GM18498 (cell line): ENCODE results near the gene NAV1.
"Not testable (repeated sequence)": the region's sequence is repeated elsewhere in the genome, so short reads cannot be mapped to it uniquely, and the experiment has no call there.

ENCODE experiments used
- ATAC-seq: cut with Tn5 transposase; IDR thresholded peaks from one replicate; pipeline ENCODE4 v1.9.1; 2021; ENCODE audit warnings: mild to moderate bottlenecking, moderate library complexity; ENCODE audit not compliant: unreplicated experiment

Gene NAV1, protein sequence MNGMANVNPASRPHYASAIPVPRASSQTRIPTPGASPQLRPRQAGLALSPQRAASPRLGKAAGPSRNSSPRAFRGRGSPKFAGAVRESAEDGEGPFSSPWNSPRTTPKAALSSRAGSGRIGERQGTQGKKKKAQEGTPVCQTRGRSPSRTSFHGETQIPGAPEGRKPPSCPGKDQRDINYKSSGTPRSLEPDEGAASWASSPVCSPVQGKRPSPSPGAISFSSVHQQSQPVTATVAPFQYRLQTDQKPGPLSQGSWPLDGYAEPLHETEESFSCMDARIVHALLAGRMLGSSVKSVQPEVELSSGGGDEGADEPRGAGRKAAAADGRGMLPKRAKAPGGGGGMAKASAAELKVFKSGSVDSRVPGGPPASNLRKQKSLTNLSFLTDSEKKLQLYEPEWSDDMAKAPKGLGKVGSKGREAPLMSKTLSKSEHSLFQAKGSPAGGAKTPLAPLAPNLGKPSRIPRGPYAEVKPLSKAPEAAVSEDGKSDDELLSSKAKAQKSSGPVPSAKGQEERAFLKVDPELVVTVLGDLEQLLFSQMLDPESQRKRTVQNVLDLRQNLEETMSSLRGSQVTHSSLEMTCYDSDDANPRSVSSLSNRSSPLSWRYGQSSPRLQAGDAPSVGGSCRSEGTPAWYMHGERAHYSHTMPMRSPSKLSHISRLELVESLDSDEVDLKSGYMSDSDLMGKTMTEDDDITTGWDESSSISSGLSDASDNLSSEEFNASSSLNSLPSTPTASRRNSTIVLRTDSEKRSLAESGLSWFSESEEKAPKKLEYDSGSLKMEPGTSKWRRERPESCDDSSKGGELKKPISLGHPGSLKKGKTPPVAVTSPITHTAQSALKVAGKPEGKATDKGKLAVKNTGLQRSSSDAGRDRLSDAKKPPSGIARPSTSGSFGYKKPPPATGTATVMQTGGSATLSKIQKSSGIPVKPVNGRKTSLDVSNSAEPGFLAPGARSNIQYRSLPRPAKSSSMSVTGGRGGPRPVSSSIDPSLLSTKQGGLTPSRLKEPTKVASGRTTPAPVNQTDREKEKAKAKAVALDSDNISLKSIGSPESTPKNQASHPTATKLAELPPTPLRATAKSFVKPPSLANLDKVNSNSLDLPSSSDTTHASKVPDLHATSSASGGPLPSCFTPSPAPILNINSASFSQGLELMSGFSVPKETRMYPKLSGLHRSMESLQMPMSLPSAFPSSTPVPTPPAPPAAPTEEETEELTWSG (N-terminal part only)

DNA sequence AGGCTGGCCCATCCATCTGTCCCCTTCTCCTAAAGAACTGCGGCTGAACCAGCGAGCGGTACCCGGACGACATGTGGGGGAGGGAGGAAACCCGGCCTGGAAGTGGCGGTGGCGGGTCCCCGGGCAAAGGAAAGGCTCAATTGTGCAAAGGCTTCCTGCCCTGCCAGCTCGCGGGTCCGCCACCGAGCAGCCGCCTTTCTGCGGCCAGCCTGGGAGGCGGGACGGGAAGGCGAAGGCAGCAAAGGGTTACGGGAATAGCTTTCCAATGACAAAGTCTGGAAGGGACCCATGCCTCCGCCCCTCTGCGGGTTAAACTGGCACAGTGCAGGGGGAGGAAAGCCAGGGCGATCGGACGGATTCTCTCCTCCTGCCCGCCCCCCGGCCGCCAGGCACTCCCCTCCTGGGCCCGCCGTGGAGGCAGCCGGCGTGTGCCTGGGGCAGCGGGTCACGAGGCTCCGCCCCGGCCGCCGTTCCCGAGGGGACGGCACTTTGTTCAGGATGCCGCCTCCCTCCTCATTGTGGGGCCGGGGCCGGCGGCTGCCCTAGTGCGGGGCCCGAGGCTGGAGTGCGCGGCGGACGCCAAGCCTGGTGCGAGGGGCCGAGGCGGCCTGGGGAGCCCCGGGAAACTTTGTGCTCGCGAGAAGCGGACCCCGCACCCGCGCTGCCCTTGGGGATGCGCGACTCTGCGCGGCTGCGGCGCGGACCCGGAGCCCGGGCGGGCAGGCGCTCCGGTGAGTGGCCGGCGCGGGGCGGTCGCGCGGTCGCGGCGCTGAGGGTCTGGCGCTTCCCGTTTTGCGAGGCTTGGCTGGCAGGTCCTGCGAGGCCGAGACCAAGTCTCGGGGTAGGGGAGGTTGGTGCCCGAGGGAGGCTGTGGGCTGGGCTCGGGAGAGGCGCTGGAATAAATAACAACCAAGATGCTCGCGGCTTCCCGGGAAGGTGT lies at the start of gene NAV1:
Gene NAV1 (plus strand): TSS at position 516 of the 940 bp plus-strand sequence. CDS start 83,758 bp downstream, outside the sequence.
- ATAC-seq = no peak

DNA sequence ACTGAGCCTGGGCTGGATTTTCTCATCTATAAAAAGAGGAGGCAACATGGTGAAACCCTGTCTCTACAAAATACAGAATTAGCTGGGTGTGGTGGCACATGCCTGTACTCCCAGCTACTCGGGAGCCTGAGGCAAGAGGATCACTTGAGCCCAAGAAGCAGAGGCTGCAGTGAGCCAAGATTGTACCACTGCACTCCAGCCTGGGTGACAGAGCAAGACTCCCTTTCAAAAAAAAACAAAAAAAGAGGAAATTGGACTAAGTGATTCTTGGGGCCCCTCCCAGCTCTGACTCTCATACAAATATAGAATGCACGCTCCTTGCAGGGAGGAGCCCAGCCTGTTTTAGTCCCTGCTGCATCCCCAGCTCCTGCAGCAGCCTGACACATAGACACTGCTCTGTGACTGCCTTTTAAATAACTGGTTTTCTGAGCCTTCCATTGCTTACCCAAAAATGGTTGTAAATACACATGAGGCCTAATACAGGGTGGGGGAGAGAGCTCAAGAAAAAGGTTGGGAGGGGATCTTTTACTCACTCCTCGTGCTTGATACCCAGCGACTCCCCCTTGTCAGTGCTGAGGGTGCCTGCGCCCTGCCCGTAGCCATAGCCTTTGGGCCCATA lies 49.2 kb upstream of the NAV1 start:
- no peak for ATAC-seq

DNA sequence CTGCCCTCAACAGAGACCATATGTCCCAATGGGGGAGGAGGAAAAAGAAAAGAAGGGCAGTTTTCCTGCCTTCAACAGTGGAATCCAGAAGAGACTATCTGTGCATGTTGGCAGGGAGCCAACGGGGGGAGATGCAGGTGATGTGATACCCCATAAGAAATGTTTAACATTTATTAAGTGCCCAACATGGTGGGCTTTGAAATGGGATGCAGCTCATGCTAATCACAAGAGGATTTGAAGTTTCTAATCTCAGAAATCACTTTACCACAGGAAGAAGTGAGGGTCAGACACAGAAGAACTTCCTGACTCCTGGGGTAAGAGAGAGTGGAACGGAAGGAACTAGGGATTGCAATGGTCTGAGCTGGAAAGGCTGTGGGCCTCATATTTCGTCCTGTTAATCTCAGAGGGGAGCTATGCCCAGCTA lies 48.2 kb upstream of the NAV1 start:
- no peak for ATAC-seq

DNA sequence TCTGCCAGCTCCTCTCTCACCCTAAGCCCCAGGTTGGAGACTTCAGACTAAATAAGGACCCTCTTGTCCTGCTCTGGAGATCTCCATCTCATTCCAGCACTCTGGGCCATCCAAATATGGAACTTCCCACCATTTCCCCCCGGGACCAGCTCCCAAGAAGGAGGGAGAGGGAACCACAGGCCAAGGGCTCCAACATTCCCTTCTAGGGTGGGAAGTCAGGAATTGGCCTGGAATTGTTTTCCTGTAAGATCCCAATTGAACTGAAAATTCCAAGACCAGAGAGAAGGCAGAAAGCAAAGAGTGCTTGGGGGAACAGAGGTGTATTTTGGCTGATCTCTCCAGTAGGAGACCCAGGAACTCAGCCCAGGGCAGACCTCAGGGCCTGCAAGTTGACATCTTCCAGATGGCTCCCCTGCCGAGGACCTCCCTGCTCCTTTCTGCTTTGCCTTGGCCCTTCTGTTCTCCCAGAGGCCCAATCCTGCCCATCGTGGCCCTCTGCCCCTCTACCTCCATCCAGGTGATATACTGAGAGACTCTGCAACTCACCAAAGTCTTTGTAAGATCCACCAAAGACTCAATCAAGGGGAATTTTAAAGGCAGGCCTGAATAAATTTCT lies 46.9 kb upstream of the NAV1 start:
- no peak for ATAC-seq

DNA sequence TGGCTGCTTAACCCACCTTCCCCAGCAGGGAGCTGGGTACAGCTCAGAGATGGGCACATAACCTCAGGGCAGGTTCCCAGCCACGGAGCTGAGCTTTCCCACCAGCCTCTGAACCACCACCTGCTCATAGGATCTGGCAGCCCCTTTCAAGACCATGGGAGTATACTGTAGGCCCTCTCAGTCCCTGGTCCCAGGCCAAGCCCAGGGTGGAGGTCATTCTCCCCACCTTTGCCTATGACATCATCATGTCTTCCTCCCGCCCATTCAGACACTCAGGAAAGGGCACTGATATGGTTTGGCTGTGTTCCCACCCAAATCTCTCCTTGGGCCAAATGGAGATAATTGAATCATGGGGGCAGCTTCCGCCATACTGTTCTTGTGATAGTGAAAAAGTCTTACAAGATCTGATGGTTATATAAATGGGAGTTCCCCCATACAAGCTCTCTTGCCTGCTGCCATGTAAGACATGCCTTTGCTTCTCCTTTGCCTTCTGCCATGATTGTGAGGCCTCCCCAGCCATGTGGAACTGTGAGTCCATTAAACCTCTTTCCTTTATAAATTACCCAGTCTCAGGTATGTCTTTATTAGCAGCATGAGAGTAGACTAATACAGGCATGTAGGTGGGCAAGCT lies 45.8 kb upstream of the NAV1 start:
- not testable (repeated sequence) for ATAC-seq

DNA sequence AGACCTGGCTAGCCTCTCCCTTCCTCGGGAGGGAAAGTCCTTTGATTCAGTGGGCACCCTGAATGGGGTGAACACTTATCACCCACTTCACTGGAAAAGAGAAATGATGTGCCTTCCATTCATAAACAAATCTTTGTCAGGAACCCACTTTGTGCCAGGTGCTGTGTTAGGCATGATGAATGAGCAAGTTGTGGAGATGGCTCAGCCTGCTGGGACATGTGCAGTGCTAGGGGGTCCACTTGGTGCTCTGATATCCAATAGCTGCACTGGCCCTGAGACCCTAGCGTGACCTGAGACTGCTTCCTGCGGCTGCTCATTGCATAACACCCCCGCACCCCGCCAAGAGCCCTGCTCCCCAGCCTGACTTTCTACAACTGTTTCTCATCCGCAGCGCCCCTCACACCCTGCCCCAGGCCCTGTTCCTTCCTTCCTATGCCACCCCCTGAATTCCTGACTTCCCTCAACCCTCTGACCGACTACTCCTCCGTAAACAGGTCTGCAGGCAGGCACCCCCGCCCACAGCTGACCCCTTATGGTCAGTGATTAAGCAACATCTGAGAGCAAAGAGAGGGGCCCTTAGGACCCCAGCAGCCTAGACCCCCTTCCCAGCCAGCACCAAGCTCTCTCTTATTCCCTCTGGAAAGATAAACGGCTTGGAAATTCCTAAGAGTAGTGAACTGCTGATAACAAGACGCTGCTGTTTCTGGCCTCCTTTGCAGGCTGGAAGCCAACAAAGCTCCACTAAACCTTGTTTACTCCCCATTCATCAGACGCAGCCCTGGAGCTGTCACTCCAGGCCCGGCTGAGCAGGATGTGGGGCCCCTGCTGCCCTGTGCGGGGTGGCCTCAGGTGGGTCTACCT lies 44.9 kb upstream of the NAV1 start:
- no peak for ATAC-seq

DNA sequence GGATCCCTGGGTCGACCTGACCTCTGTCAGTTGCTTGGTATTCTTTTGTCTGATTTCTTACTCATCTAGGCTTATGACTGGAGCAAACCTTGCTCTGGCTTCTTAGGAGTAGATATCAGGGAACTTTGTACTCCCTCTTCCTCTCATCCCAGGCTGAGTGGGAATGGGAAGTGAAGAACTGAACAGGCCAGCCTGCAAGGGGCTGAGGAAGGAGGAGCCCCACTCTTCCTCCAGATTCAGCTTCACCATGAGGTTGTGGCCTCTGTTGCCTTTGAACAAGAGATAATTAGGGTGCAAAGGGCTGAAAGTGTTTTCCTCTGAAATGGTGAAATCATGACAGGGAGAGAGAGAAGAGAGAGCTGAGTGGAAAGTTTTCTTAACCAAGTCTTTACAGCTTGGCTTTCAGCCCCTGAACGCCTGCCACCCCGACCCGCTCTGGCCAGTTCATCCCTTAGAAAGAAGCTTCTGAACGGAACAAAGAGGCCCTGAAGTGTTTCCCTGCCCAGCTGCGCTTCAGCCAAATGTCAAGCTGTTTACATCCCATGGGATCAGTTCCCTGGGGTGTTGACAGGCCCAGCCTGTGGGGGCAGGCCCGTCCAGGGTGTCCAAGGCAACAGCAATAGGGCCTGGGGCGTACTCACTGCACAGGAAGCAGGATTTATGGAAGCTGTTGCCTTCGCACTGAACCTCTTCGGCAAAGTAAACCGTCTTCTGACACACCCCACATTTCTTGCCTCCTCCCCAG lies 43.2 kb upstream of the NAV1 start:
- ATAC-seq = no peak

DNA sequence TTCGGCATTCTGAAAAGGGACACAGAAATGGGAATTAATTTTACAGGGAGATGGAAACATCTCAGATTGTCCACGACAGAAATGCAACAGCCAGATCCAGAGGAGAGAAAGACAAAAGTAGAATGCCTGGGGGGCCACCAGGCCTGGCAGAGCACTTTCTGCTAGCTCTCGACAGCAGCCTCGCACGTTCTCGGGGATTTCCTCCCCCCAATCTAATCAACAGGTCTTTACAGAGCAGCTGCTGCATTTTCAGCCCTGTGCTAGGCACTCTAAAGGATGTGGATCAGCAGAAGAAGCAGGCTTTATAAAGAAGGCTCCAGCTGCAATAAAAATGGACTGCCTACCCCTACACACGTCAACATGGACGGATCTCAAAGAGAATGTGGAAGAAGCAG lies 42.6 kb upstream of the NAV1 start:
- no peak for ATAC-seq

DNA sequence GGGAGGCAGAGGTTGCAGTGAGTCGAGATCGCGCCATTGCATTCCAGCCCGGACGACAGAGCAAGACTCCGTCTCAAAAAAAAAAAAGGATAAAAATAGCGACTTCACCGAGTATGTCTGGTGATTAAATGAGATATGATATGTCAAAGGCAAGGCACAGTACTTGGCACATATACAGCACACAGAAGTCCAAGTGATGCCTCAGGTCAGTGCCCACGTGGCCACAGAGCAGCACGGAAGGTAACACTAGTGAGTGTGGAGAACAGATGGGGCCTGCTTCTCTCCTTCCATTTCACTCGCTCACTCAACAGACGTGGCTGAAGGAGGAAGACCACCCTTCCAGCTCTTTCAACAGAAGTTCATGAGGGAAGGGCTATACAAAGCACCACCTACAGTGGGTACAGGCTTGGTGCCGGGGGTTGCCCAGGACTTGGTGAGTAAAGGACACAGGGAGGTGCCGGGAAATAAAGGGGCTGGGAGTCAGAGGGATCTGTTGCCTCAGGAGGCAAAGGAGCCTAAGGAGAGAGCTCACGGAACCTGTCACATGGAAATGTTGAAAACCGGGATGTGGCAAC lies 40.9 kb upstream of the NAV1 start:
- no peak for ATAC-seq

DNA sequence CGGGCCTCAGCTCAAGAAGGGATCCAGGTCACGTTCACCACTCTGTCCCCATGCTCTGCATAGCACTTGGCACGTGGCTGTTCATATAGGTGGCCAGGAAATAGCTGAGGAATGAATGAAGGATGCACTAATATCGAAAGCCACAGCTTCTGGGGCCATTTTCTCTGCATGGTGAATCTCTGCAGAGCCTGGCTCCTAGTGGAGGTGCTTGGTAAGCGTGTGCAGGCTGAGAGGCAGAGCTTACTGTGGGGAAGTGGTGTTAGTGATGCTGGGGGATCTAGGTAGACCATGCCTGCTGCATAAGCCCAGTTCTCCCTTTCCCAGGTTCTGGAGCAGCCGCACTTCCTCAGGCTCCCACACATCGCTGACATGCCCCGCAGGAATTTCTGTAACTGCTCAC lies 40.3 kb upstream of the NAV1 start:
- no peak for ATAC-seq

DNA sequence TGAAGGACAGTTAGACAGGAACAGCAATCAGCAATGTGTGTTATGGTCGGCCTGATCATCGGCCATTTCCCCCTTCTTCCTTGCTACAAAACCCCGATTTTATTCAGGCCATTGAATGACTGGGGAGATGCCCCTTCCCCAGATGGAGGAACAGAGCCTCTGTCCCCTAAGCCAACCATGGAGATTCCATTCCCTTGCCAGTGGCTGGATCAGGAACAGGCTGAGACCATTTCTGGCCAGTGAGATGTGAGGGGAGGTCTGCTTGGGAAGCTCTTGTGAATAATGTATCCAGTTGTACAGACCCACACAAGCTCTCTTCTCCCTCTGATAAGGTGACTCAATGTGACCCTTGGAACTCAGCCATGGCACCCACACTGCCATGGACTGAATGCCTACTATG lies 39.7 kb upstream of the NAV1 start:
- ATAC-seq = no peak

DNA sequence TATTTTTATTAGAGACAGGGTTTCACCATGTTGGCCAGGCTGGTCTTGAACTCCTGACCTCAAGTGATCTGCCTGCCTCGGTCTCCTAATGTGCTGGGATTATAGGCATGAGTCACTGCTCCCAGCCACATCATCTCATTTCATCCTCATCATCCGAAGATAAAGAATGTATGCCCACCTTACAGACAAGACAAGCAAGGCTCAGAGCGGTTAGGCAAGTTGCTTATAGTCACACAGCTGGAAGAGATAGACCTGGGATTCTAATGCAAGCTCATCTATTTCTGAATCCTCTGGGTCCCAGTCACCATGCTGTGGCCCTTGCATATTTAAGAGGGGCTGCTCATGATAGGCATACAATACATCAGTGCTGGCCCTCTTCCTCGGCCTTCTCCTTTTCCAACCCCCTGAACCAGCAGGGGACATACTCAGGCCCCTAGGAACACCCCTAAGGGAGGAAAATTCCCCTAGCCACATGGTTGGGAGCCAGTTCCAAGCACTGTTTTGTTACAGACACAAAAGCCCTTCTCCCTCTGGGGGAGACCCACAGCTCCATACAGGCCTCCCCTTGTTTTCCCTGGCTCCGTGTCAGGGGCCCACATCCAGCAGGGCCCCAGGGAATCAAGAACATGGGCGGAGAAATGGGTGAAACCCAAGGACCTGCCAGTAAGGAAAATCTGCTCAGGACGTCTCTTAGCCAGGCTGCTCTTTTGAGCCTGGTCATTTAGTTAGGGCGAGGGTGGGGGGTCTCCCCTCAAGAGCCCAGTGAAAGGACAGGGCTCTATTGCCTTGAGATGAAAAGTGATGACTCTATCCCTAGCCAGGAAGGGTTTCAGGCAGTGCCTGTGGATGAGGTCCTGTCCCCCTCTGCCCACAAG lies 38.9 kb upstream of the NAV1 start:
- no peak for ATAC-seq

DNA sequence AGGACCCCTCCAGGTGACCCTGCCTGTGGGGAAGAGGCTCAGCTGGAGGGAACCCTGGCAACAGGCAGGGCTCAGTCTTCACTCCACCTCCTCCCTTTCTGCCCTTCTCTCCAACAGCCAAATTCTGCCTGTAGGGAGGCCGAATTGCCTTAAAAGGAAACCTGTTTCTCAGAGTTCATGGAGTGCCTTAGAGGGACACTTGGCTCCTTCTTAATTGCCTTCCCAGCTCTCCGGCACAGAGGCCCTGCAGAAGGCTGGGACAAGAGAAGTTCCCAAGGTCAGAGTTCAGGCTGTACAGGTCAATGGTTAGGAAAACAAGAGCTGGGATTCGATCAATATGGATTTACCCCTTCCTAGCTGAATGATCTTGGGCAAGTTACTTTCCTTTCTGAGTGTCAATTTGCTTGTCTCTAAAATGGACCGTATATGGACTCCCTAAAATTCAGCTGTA lies 38.2 kb upstream of the NAV1 start:
- ATAC-seq = no peak

DNA sequence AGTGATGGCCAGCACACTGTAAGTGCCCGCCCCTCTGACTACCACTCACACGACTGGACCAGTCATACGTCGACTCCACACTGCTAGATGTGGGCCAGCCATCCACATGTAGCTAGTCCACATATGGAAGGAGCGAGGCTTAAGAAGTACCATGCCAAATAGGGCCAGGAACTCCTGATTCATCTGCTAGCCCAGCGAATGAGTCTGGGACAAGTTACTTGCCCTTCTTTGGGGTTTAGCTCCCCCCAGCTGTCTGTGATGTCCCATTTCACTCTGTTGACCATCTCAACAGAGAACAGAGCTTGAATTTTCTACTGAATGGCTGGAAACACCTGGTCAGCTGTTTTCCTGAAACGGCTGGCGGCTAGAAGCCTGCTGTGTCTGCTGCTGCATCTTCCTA lies 37.8 kb upstream of the NAV1 start:
- ATAC-seq = no peak

DNA sequence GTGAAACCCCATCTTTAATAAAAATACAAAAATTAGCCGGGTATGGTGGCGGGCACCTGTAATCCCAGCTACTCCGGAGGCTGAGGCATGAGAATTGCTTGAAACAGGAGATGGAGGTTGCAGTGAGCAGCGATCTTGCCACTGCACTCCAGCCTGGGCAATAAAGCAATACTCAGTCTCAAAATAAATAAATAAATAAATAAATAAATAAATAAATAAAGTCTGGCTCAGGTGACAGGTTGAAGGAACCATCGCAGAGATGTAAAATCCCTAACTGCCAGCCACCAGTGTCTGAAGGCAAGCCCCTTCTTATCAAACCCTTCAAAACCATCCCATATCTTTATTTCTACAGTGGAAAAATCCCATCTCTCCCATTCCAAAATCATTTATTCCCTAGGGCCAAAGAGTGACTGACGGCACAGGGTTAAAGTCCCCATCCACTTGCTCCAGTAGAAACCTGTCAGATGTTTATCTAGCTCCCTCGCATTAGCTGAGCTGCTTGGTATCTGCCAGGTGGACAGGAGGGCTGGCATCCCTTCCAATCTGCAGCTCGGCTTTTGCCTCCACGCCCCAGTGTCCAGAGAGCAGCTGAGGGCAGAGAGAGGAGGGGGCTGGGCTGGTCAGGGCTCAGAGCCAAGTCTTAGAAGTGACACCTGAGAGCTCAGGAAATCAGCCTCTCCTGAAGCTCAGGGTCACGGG lies 37.0 kb upstream of the NAV1 start:
- no peak for ATAC-seq
